GM08714 (cell line): Measurements from ENCODE around the gene NVL.

Experiments used
- H3K4me3 ChIP-seq: fragments of 200-500 bp; sonication (Bioruptor generic); 2 replicates; pipeline ENCODE4 v1.5.1; 2014; ENCODE audit warnings: mild to moderate bottlenecking, low read length, inconsistent platforms
- ZNF274 ChIP-seq: IDR thresholded peaks from 2 replicates; pipeline ENCODE4 v1.6.1; 2012; ENCODE audit warnings: mild to moderate bottlenecking, low read depth, low read length

NVL gene

DNA sequence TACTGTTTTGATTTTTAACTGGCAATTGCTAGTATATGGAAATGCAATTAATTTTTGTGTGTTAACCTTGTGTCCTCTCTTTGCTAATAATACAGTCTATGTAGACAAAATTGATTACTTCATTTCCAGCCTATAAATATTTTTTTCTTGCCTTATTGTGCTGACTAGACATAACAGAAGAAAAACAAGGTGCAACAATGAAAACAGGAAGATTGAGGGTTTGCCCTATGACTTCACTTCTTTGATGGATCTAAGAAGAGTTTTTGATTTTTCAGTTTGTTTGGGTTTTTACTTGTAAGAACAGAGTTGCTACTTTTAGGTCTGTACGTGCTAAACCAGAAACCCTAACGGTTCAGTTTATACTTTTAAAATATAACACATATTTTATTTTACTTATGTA is 18.2 kb upstream of the NVL start:
- TF ChIP-seq ZNF274: no peak
- no peak overlapping the region for H3K4me3 ChIP-seq

DNA sequence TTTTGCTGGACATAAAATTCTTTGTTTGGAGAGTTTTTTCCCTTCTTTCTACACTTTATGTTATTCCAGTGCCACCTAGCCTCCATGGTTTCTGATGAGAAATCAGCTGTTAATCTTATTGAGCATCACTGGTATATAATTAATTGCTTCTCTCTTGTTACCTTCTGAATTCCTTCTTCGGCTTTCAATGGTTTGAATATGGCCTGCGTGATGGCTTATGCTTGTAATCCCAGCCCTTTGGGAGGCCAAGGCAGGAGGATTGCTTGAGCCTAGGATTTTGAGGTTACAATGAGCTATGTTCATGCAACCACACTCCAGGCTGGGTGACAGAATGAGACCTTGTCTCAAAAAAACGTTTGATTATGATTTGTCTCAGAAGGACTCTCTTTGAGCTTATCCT is 13.7 kb upstream of the NVL start:
- H3K4me3 ChIP-seq: no peak overlapping the region
- TF ChIP-seq ZNF274: no peak

DNA sequence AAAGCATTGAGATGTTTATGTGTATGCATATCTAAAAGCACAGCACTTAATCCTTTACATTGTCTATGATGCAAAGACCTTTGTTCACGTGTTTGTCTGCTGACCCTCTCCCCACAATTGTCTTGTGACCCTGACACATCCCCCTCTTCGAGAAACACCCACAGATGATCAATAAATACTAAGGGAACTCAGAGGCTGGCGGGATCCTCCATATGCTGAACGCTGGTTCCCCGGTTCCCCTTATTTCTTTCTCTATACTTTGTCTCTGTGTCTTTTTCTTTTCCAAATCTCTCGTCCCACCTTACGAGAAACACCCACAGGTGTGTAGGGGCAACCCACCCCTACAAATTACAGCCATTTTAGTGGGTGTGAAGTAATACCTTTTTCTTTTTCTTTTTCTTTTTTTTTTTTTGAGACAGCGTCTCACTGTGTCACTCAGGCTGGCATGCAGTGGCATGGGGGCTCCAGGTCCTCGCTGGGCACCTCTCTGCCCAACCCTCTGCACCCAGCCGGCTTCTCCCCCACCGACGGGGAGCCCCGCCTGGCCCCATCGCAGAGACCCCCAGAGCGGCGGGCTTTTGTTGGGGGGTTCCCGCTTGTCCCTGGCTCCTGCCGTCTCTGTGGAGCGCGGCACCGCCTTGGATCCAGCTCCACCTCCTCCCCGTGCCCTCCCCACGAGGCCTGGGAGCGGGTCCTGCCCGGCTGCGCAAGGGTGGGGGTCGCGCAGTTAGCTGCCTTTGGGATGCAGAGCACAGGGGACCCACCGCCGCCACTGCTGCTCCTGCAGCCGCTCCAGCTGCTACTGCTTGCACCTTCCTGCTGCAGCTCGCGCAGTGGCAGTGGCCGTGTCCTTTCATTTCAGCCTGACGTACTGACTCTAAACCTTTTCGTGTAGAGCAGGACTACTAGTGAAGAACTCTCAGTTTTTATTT is 10.7 kb upstream of the NVL start:
- peak overlapping the region; percentile 65; the same call in 1 of the 2 replicates for H3K4me3 ChIP-seq

- H3K4me3 ChIP-seq: no peak overlapping the region
- no peak for TF ChIP-seq ZNF274
These were observed 9.6 kb upstream of the NVL start for GRCh38 chr1:224339442-224340033.

GRCh38 chr1:224338150-224338838 is 8.3 kb upstream of the NVL start:
- H3K4me3 ChIP-seq: no peak overlapping the region
- TF ChIP-seq ZNF274: no peak

DNA sequence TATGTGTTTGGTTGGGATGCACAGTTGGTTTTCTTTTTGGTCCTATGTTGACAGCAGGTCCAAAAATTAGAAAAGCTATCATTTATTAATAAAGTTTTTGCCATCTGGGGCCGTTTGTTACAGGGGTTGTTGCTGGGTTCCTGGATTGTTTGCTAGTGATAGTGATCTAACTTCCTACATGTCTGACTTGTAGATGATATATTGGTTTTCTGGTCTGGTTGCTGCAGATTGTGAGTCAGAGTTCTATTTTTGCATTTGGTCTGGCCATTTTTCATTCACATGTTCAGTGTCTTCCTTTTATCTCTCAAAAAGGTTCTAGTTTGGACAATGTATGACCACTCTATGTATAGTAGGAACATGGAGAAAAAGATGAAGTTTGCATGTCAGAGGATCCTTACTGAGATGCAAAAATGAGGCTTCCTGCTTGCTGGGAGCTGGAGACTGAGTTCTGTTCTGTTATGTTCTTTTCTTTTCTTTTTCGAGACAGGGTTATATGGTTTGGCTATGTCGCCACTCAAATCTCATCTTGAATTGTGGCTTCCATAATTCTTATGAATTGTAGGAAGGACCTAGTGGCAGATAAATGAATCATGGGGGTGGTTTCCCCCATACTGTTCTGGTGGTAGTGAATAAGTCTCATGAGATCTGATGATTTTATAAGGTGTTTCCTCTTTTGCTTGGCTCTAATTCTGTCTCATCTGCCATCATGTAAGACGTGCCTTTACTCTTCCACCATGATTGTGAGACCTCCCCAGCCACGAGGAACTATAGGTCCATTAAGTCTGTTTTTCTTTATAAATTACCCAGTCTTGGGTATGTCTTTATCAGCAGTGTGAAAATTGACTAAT is 4.2 kb upstream of the NVL start:
- H3K4me3 ChIP-seq: no peak overlapping the region
- no peak for TF ChIP-seq ZNF274

DNA sequence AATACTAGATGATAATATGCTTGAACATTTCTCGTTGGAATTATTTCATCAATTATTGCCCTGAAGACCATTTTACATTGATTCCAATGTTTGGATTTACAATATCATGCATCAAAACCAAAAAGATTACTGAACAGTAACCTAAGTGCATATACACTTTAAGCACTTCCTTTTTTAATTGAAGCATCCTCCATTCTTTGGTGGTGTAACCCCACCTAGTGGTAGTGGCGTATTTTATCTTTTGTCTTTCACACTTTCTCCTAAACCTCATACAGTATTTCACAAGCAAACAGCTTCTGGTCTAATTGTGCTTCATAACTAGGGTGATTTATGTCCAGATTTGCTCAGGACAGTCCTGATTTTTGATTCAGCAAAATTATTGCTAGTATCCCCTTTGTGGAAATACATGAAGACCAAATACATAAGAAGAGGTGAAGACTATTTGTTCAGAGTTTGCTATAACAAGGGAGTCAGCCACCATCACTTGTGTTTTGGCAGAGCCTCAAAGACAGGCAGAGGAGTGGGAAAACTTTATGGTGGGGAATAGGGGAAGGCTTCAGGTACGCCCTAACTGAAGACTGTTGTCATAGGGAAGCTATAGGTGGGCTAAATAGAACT is 3.4 kb upstream of the NVL start:
- TF ChIP-seq ZNF274: no peak
- H3K4me3 ChIP-seq: no peak overlapping the region

GRCh38 chr1:224331824-224332223 is 1.9 kb upstream of the NVL start:
- H3K4me3 ChIP-seq: no peak overlapping the region
- TF ChIP-seq ZNF274: no peak

DNA sequence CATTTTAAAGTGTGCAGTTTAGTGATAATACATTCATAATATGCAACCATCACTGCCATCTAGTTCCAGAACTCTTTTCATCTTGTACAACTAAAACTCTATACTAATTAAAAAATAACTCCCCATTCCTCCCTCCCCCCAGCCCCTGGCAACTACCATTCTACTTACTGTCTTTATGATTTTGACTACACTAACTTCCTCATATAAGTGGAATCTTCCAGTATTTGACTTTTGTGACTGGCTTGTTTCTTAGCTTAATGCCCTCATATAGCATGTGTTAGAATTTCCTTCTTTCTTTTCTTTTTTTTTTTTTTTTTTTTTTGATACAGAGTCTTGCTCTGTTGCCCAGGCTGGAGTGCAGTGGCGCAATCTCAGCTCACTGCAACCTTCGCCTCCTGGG is 1.4 kb upstream of the NVL start:
- no peak overlapping the region; the same call in 1 of the 2 replicates for H3K4me3 ChIP-seq
- TF ChIP-seq ZNF274: no peak

DNA sequence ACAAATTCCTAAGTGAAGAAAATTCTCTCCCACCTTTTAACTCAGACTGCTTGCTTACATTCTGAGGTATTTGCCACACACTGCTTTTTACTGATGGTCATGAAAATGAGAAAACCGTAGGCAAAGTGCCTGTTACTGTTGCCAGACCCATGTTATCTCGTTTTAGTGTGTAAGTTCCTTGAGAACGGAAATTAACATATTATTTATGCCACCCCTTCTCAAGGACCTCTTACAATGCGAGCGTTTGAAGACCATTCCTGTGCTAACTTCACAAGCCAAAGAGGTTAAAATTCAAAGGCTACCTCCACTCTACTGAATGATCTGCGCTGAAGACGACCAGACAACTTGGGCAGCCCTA is 509 bp downstream of the NVL start:
- peak overlapping the region; percentile 85 for H3K4me3 ChIP-seq
- TF ChIP-seq ZNF274: no peak

GRCh38 chr1:224328644-224329043 is 1.3 kb downstream of the NVL start:
- peak overlapping the region; percentile 85 for H3K4me3 ChIP-seq
- TF ChIP-seq ZNF274: no peak

GRCh38 chr1:224325959-224326358 is 4.0 kb downstream of the NVL start:
- H3K4me3 ChIP-seq: no peak overlapping the region
- no peak for TF ChIP-seq ZNF274

GRCh38 chr1:224321706-224322105 is 8.3 kb downstream of the NVL start:
- no peak overlapping the region for H3K4me3 ChIP-seq
- TF ChIP-seq ZNF274: no peak
